Stimulated activated CD8-positive, alpha-beta memory T cell treated with anti-CD3 and anti-CD28 coated beads, Interleukin-7, amount 100 ng/mL, for 4 hours (primary cell): Measurements from ENCODE around the gene SLC38A10.

Source experiments
- DNase-seq, 2 donors: peaks; one replicate each; pipeline ENCODE4 v3.0.0-alpha.2; 2020; ENCODE audit warnings: low read depth in 2 of 2

Gene SLC38A10

GRCh38 chr17:81298991-81299738 is 4.1 kb upstream of the SLC38A10 start:
- DNase-seq = no peak

GRCh38 chr17:81298325-81298990 is 3.4 kb upstream of the SLC38A10 start:
- DNase-seq = no peak

- peak; percentile 11 to 31 for DNase-seq
These were observed 722 bp upstream of the SLC38A10 start for GRCh38 chr17:81295676-81296381.

- peak in 1 of 2 donors; percentile 8 for DNase-seq
These were observed 536 bp downstream of the SLC38A10 start for GRCh38 chr17:81294512-81295030.

GRCh38 chr17:81292450-81292849 is 2.7 kb downstream of the SLC38A10 start:
- DNase-seq = no peak

GRCh38 chr17:81291662-81292061 is 3.4 kb downstream of the SLC38A10 start:
- DNase-seq = peak; percentile 38 to 61

- DNase-seq = no peak
These were observed 4.9 kb downstream of the SLC38A10 start for GRCh38 chr17:81290230-81290629.

- no peak for DNase-seq
These were observed 5.5 kb downstream of the SLC38A10 start for GRCh38 chr17:81289627-81290026.

GRCh38 chr17:81288715-81289114 is 6.4 kb downstream of the SLC38A10 start:
- DNase-seq = no peak

GRCh38 chr17:81287741-81288430 is 7.2 kb downstream of the SLC38A10 start:
- no peak for DNase-seq

GRCh38 chr17:81287152-81287551 is 8.0 kb downstream of the SLC38A10 start:
- DNase-seq = no peak

- DNase-seq = no peak
These were observed 8.5 kb downstream of the SLC38A10 start for GRCh38 chr17:81286491-81287145.

GRCh38 chr17:81285894-81286293 is 9.2 kb downstream of the SLC38A10 start:
- DNase-seq = no peak

GRCh38 chr17:81285179-81285878 is 9.8 kb downstream of the SLC38A10 start:
- peak; percentile 14 to 49 for DNase-seq

GRCh38 chr17:81282876-81283275 is 12.2 kb downstream of the SLC38A10 start:
- DNase-seq = no peak

- no peak for DNase-seq
These were observed 13.0 kb downstream of the SLC38A10 start for GRCh38 chr17:81282141-81282540.

GRCh38 chr17:81280571-81280970 is 14.5 kb downstream of the SLC38A10 start:
- no peak for DNase-seq

- no peak for DNase-seq
These were observed 15.5 kb downstream of the SLC38A10 start for GRCh38 chr17:81279278-81280275.

- DNase-seq = no peak
These were observed 16.3 kb downstream of the SLC38A10 start for GRCh38 chr17:81278831-81279230.
